GM12872 (cell line): ENCODE measurements around the gene DDX47.

ENCODE experiments used
- TF ChIP-seq, protein P1 (sequence below): IDR thresholded peaks from 3 replicates; pipeline ENCODE4 v1.5.1; 2011; ENCODE audit warnings: low read depth, mild to moderate bottlenecking, low read length, moderate library complexity; ENCODE audit not compliant: insufficient read depth

Gene DDX47

DNA sequence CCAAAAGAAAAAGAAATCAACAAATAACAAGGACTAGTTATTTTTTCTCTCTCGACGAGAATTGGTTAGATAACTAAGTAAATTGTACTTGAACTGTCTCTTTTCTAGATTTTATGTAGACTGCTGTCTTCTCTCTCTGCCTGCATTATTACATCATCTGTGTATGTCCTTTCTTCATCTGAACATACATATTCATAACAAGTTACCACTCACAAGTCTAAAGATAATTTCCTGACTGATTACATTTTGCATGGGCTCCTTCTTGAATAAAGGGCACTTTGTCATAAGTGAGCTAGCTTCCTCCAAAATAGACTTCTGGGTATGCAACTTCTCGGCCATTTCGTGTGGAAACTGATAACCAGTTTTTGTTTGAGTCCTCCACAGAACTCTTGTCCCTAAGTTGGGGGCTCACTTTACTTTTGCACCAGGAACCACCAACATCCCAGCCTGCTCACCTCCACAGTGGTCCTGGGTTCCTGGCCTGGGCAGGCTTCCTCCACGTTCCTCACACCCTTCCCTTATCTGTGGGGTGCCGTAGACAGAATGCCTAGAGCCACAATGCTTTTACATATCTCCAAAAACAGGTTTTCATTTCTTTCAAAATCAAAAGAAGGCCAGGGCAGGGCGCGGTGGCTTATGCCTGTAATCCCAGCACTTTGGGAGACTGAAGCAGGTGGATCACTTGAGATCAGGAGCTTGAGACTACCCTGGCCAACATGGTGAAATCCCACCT, 6.2 kb upstream of the DDX47 start:
- TF ChIP-seq, protein P1, sequence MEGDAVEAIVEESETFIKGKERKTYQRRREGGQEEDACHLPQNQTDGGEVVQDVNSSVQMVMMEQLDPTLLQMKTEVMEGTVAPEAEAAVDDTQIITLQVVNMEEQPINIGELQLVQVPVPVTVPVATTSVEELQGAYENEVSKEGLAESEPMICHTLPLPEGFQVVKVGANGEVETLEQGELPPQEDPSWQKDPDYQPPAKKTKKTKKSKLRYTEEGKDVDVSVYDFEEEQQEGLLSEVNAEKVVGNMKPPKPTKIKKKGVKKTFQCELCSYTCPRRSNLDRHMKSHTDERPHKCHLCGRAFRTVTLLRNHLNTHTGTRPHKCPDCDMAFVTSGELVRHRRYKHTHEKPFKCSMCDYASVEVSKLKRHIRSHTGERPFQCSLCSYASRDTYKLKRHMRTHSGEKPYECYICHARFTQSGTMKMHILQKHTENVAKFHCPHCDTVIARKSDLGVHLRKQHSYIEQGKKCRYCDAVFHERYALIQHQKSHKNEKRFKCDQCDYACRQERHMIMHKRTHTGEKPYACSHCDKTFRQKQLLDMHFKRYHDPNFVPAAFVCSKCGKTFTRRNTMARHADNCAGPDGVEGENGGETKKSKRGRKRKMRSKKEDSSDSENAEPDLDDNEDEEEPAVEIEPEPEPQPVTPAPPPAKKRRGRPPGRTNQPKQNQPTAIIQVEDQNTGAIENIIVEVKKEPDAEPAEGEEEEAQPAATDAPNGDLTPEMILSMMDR: no peak

DNA sequence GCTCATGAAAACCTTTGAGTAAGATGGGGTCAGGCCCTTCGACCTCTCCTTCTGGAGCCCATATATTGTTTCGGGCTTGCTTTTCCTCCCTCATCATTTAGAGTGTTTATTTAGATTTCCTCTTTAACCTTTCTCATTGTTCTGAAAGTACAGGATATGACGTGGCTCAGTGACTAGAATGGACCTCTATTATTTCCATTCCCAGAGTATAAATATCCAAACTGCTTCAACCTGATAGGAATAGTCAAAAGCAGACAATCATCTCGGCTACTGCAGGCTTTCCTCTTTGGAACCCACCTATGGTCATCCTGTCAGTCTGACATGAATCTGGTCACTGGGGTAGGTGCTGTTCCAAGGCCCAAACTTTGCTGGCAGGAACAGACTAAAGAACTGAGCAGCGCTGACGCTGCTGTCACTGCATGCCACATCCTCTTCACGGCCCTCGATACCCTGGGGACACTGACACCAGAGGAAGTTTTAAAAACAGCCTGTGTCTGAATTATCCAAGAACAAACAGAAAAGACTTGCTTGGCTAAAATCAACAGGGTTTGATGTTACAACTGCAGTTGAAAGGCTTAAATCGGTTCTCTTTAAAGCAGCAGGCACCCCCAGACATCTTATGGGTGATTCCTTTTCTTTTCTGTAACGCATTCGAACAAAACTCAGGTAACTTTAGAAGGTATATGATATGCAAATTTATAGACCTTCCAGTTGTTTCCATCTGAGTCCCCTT, 5.0 kb upstream of the DDX47 start:
- TF ChIP-seq, protein P1: no peak

DNA sequence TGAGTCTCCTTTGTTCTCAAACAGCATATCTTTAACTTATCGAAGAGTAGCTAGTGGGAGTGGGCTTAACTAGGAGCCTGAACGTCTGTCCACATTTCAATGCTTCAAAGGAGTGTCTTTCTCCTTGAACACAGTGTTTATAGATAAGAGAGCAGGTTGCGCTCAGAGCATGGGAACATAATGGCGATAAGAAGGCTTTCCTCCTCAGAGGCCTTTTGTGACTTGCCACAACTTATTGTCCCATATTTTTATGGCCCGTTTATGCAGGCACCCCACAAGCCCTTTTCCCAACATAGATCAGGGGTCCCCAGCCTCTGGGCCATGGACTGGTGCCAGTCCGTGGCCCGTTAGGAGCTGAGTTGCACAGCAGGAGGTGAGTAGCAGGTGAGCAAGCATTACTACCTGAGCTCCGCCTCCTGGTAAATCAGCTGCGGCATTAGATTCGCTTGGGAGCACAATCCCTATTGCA, 2.6 kb upstream of the DDX47 start:
- TF ChIP-seq, protein P1: no peak

DNA sequence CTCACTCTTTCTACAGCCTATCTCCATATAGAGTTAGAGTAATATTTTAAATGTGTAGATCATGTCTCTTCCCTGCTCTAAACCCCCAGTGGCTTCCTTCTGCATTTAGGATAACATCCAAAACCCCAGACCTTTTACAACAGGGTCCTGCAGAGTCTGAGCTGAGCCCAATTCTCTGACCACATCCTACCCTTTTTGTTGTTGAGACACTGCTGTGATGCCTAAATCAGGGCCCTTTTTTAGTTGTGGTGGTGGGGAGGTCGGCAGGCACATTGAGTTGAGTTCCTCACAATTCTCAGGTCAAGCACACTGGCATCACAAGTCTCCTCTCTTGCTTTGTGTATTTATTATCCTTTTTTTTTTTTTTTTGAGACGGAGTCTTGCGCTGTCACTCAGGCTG, 1.8 kb upstream of the DDX47 start:
- TF ChIP-seq, protein P1: no peak

DNA sequence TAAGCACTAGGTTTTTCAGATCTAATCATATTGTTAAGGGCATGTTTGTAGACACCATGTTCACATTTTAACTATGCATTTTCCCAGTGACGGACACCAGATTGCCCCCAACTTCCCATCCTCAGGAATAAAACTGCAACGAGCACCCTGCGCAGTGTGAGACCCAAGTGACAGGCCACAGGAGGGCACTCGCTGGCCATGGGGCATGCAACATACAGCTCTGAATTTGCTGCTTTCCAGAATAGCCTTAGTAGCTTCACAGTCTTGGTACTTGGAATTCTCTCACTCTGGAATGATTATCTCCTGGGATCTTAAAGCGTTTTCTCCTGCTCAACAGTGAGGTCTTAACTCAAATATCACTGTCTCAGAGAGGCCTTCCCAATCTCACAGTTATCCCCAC, 972 bp upstream of the DDX47 start:
- TF ChIP-seq, protein P1: no peak

DNA sequence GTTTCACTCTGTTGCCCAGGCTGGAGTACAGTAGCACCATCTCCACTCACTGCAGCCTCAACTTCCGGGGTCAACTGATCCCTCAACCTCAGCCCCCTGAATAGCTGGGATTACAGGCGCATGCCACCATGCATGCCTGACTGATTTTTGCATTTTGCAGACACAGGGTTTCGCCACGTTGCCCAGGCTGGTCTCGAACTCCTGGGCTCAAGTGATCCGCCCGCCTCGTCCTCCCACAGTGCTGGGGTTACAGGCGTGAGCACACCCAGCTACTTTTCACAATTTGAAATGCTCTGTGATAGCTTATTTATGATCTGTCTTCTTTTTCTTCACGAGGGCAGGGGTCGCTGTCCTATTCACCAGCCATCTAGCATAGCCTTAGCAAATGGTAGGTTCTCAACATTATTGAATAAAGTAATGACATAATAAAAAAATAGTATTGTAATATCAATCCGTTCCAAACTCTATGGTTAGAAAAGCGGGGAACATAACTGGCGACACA, 477 bp upstream of the DDX47 start:
- TF ChIP-seq, protein P1: no peak

DNA sequence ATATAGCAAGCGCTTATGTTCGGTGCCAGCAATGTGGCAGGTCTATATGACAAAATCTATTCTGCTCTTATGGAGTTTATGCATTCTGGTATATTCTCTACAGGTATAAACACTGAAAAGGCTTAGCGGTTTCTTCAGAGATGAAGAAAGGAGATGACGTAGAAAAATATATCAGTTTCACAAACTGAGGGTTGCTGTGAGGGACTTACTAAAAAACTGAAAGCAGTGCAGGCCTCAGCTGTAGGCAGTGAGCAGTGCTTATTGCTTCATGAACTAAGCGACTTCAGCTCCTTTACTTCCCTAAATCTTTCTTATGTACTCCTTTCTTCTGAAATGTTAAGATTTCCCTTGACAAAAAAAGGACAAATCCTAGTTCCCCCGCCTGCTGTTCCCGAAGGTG, 4.5 kb downstream of the DDX47 start:
- TF ChIP-seq, protein P1: no peak
